ENCODE data around the gene RP9. TPM values are rescaled to one million over a fixed set of nuclear protein-coding genes. Genes with fewer than 3 reads are reported as not detected.

The RP9 gene
- total RNA-seq, 4 donors from 2014 or later: 1.2 to 55.8 (median 13.7) TPM

DNA sequence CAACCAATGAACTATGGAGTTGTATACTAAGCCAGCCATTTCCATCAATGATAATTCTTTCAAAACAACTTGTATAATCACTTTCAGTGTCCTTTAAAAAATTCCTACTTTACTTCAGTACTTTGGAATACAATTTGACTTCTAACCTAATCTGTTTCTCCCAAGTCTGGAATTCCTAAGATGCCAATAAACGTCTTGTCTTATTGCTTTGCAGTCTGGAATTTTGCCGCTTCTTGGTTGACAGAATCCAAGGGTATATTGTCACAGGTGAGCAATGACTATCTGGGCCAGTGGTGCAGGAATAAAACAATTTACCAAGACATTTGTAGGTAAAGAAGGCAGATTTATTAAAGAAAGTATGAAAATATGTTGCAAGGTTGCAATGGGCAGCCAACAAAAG lies 21.8 kb downstream of the RP9 start:
- Histone ChIP-seq H3K27ac (no peak overlapping the region), H3K36me3 (no peaks in the 10 kb centered on the region), H3K4me1 (no peaks in the 10 kb centered on the region), H3K27me3 (no peaks in the 10 kb centered on the region), H3K9me3 (no peaks in the 10 kb centered on the region), H3K4me3 (no peak overlapping the region)
- intact Hi-C loops (cut with DNase I; ENCODE audit: low total_unique reads): no loop called here
- no peak for TF ChIP-seq POLR2A (IDR thresholded peaks at IDR 0.05)
- DNase-seq: no peak

DNA sequence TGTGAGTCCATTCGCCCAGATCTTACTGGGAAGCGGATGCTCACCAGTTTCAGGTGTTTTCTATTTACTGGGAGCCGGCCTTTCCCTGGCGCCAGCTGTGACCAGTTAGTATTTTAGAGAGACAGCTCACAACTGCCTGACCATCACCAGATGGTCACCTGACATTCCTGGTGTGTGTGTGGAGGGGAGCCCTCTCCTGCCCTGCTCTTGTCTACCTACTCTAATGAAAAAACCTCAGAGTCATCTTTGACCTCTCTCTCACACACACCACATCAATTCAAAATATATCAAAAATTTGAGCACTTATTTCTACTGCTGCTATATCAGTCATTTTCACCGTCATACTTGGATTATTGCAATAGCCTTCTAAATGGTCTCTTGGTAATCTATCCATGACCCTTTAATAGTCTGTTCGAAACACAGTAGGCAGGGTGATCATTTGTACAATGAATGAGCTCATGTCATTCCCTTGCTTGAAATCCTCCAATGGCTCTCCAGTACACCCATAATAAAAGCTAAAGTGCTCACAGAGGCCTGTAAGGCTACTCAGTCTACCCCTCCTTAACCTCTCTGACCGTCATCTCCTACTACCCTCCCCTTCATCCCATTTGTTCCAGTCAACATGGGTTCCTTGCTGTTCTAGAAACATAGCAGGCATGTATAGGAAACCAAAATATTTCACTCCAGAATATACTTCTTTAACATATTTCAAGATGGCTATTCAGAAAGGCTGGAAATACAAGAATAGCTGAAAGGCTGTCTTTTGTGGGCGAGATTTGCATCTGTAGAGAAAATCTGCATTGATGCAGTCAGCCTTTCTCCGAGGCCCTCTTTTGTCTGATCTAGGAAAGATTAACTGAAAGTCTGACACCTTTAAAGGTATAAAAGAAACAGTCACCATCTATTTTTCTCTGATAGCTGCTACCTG lies 29.2 kb downstream of the RP9 start:
- no peak for DNase-seq
- intact Hi-C loops (cut with DNase I; ENCODE audit: low total_unique reads): no loop called here
- H3K27ac ChIP-seq: no peak overlapping the region
- H3K9me3 ChIP-seq: no peaks in the 10 kb centered on the region
- H3K4me3 ChIP-seq: no peak overlapping the region
- H3K4me1 ChIP-seq: no peaks in the 10 kb centered on the region
- no peaks in the 10 kb centered on the region for H3K27me3 ChIP-seq
- H3K36me3 ChIP-seq: no peaks in the 10 kb centered on the region
- TF ChIP-seq POLR2A (IDR thresholded peaks at IDR 0.05): no peak
- TF ChIP-seq, protein P1, sequence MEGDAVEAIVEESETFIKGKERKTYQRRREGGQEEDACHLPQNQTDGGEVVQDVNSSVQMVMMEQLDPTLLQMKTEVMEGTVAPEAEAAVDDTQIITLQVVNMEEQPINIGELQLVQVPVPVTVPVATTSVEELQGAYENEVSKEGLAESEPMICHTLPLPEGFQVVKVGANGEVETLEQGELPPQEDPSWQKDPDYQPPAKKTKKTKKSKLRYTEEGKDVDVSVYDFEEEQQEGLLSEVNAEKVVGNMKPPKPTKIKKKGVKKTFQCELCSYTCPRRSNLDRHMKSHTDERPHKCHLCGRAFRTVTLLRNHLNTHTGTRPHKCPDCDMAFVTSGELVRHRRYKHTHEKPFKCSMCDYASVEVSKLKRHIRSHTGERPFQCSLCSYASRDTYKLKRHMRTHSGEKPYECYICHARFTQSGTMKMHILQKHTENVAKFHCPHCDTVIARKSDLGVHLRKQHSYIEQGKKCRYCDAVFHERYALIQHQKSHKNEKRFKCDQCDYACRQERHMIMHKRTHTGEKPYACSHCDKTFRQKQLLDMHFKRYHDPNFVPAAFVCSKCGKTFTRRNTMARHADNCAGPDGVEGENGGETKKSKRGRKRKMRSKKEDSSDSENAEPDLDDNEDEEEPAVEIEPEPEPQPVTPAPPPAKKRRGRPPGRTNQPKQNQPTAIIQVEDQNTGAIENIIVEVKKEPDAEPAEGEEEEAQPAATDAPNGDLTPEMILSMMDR (IDR thresholded peaks at IDR 0.05): no peak

DNA sequence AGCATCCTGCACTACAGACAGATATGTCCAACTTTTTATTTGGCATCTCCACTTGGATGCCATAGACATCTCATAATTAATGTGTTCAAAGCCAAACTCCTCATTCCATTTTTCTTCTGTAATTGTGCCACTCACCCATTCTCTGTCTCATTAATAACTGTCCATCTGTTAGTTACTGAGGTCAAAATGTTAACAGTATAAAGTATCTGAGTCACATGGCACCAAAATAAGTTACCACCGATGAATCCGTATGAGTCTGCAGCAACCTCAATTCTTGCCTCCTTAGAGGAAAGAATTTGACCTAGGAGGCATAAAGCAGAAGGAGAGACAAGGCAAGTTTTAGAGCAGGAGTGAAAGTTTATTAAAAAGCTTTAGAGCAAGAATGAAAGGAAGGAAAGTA lies 30.1 kb downstream of the RP9 start:
- intact Hi-C loops (cut with DNase I; ENCODE audit: low total_unique reads): no loop called here

DNA sequence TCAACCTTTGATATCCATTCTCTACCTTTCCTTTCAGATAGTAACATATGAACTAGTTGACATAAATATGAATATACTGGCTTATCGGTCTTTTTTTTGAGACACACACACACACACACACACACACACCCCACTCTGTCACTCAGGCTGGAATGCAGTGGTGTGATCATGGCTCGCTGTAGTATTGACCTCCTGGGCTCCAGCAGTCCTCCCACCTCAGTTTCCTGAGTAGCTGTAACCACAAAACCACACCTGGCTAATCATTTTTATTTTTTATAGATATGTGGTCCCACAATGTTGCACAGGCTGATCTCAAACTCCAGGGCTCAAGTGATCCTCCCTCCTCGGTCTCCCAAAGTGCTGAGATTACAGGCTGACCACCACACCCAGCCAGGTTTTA lies 32.5 kb downstream of the RP9 start:
- Histone ChIP-seq H3K4me1 (no peaks in the 10 kb centered on the region), H3K36me3 (no peaks in the 10 kb centered on the region), H3K9me3 (no peaks in the 10 kb centered on the region), H3K27me3 (no peaks in the 10 kb centered on the region), H3K27ac (no peak overlapping the region), H3K4me3 (no peak overlapping the region)
- intact Hi-C loops (cut with DNase I; ENCODE audit: low total_unique reads): no loop called here
- no peak for DNase-seq
- TF ChIP-seq, protein P1 (IDR thresholded peaks at IDR 0.05): no peak
- TF ChIP-seq POLR2A (IDR thresholded peaks at IDR 0.05): no peak

More for the DNA sequence above, 30.1 kb downstream of the RP9 start:
- TF ChIP-seq, protein P1 (IDR thresholded peaks at IDR 0.05): no peak
- TF ChIP-seq POLR2A (IDR thresholded peaks at IDR 0.05): no peak
- Histone ChIP-seq H3K27me3 (no peaks in the 10 kb centered on the region), H3K27ac (no peak overlapping the region), H3K4me3 (no peak overlapping the region), H3K36me3 (no peaks in the 10 kb centered on the region), H3K9me3 (no peaks in the 10 kb centered on the region), H3K4me1 (no peaks in the 10 kb centered on the region)
- no peak for DNase-seq

DNA sequence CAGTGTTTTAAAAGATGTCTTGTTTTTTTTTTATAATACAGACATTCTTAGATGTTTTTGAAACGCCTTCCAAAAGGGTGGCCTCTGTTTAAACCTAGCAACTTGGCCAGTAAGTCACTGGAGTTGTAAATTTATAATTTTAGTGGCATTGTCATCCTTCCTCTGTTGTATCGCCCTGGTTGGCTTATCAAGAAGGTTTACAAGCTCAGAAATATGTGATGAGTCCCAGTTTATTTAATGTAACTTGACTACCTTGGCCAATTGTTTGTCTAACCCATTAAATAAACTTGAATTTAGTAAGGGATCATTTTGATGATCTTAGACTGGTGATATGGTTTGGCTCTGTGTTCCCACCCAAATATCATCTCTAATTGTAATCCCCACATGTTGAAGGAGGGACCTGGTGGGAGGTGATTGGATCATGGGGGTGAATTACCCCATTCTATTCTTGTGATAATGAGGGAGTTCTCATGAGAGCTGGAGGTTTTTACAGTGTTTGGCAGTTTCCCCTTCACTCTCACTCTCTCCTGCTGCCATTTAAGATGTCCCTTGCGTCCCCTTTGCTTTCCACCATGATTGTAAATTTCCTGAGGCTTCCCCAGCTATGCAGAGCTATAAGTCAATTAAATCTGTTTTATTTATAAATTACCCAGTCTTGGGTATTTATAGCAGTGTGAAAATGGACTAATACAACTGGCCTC lies 33.2 kb downstream of the RP9 start:
- Histone ChIP-seq H3K27ac (no peak overlapping the region), H3K27me3 (no peaks in the 10 kb centered on the region), H3K36me3 (no peaks in the 10 kb centered on the region), H3K4me3 (no peak overlapping the region), H3K4me1 (no peaks in the 10 kb centered on the region), H3K9me3 (no peaks in the 10 kb centered on the region)
- intact Hi-C loops (cut with DNase I; ENCODE audit: low total_unique reads): no loop called here
- no peak for DNase-seq
- no peak for TF ChIP-seq POLR2A (IDR thresholded peaks at IDR 0.05)
- TF ChIP-seq, protein P1 (IDR thresholded peaks at IDR 0.05): no peak
